C1 segment of cervical spinal cord (tissue), 14 donors: ENCODE measurements around the gene FITM2.

Experiments used
- DNase-seq, 14 donors: peaks; one replicate each; lab custom pipeline; 2025; lab: John Stamatoyannopoulos, UW

Gene FITM2

DNA sequence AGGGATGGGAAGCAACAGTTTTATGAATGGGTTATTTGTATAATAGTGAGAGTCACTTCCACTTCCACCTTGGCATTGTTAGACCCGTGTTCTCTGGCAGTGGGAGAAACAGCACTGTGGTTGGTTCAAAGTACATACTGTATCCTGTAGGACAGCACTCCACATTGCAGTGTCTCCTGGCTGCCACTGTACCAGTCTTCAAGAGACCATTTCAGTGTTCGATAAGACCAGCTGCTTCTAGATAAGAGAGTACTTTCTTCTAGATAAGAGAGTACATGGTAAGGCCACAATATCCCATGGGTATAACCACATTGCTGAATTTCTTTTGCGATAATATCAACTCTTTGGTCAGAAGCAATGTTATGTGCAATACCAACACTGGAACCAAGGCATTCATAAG lies 28.8 kb downstream of the FITM2 start:
- DNase-seq, result no peak

- DNase-seq, result no peak
Observed at GRCh38 chr20:44280387-44280786, 30.6 kb downstream of the FITM2 start.

GRCh38 chr20:44279228-44279627 lies 31.8 kb downstream of the FITM2 start:
- no peak for DNase-seq

DNA sequence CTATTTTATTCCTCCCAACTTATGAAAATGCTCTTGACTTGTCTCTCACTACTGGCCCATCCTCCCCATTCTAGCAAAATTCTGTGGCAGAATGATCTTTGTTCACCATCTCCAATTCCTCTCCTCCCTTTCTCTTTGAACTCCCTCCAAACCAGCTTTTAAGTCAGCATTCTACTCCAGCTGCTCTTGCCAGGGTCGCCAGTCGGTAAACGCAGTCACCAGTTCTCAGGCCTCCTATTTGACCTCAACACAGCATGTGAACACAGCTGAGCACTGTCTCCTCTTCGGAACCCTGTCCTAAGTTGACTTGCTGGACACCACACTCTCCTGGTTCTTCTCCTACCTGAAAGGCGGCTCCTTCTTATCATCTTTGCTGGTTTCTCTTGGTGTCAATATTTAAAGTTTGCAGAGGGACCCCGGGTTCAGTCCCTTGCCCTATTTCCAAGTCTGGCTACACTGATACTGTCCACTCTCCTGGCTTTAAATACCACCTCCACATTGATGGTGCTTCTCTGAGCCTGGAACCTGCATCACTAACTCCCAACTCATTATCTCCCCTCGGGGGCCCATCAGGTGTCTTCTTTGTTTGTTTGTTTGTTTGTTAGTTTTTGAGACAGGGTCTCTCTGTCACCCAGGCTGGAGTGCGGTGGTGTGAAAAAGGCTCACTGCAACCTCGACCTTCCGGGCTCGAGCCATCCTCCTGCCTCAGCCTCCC lies 36.5 kb downstream of the FITM2 start:
- DNase-seq, result no peak

DNA sequence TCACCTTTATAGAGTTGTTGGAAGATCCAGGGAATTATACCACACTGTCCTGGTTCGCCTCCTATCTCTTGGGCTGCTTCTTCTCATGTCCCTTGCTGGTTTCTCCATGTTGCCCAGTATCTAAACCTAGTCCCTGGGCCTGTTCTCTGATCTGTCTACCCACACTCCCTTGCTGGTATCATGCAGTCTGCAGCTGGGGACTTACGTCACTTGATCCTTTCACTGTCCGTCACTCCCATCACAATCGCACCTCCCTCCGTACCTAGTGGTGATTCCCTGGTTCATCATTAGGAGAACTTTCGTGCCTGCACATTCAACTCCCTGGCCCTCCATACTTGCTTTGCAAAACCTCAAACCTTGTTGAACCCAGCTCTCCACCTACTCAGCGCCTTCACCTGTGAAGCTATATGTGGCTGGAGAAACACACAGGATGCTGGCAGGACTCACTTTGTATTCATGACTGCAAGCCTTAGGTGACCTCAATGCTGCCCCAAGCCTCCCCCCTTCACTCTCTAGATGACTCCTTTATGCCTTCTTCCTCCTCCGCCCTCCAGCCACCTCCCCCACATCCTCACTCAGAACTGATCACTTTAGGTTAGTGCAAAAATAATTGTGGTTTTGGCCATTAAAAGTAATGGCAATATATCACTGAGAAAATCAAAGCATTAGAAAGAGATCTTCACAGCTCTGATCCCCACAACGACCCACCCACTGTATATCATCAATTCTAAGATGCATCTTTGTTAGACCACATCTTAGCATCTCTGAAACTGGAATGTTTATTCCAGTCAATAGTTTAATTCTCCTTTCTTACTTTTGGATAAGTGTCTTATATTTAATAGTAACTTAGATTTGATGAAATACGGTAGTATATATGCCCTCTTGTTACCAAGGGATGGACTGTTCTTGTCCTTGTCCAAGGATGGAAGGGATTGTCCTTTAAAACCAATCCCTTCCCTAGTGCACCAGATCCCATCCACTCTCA lies 37.5 kb downstream of the FITM2 start:
- DNase-seq, result no peak

DNA sequence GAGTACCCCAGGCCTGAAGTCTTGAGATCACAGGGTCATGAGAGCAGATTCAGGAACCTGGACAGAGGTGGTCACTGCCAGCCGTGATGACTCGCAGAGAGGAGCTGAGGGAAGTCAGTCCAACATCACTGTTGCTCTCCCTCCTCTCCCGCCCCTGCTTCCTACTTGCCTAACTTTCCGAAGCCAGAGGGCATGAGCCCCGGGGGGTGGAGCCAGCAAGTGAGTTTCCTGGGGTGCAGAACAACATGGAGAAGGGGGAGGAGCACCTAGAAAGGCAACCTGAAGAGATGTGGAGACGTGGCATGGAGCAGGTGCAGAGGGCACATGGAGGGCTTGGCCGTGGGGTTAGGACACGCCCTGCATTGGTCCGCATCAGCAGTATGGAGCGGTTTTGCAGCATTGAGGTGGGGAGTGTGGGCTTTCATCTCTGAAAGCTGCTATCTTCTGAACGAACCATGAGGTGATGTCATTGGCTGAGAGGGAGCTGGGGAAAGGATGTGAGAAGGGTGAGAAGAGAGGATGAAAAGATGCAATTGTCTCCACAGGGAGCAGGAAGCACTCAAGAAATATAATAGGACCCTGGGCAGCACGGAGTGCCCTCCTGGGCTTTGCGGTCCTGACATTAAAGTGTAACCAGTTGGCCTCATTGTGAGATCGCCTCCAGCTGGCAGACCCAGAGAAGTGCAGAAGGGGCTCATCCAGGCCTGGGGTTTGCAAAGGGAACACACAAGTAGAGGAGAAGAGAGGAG lies 38.9 kb downstream of the FITM2 start:
- no peak for DNase-seq

DNA sequence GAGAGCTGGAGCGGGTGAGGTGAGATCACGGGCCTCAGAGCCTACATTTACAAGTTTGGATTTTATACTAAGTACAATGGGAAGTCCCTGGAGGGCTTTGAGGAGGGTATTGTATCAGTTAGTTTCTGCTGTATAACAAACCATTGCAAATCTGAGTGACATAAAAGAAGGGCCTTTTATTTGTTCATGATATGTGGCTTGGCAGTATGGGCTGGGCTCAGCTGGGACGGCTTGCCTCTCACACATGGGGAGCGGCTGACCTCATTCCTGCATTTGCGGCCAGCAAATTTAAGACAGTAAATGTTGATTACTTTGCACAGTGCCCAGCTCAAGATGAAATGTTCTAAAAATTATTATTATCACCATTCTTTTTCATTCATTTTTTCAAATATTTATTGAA lies 42.2 kb downstream of the FITM2 start:
- no peak for DNase-seq

DNA sequence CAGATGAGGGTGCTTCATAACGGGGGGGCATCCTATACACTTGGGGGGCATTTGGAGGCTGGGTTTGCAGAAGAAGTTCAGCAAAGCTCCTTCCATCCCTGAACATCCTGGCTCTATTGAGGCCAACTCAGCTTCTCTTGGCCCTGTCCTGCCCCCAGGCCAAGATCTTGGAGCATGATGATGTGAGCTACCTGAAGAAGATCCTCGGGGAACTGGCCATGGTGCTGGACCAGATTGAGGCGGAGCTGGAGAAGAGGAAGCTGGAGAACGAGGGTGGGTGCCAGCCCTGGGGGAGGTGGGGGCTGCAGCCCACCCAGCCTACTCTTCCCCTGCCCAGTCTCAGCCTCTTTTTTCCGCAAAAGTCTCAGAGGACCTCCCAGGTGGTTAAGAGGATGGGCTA lies 46.7 kb downstream of the FITM2 start:
- no peak for DNase-seq

- DNase-seq, result no peak
Observed at GRCh38 chr20:44258226-44258890, 52.6 kb downstream of the FITM2 start.

DNA sequence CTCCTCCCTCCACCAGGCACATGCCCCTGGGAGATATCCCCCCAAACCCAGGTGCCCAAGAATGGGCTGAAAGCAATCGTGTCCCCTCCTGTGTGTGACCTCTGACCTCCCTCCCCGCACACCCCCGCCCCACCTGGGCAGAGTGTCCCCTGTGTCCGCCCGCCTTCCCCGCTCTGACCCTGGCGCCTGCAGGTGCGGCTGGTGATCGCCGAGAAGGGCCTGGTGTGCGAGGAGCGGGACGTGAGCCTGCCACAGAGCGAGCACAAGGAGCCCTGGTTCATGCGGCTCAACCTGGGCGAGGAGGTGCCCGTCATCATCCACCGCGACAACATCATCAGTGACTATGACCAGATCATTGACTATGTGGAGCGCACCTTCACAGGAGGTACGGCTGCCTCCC lies 54.0 kb downstream of the FITM2 start:
- DNase-seq, result no peak

- DNase-seq, result no peak
Observed at GRCh38 chr20:44255942-44256341, 55.1 kb downstream of the FITM2 start.

- DNase-seq, result no peak
Observed at GRCh38 chr20:44254073-44254472, 56.9 kb downstream of the FITM2 start.

GRCh38 chr20:44253528-44253927 lies 57.5 kb downstream of the FITM2 start:
- no peak for DNase-seq
